Measurements from ENCODE around the gene SGMS1.
A peak's percentile ranks its signal among the peaks of the same experiment; 100 is the strongest.

SGMS1 gene

GRCh38 chr10:50470345-50470744 is 153.4 kb downstream of the SGMS1 start:
- Histone ChIP-seq H3F3A (ENCODE audit: control insufficient read depth, insufficient read depth) (no peaks in the 10 kb centered on the region), H3K9me3 (ENCODE audit: control insufficient read depth, insufficient read depth, low read length) (no peaks in the 10 kb centered on the region), H3K9me2 (replicated peaks; ENCODE audit: control insufficient read depth, low read length) (no peaks in the 10 kb centered on the region), H3K4me2 (ENCODE audit: low read length) (peak overlapping the region; percentile 22), H3K79me2 (ENCODE audit: control insufficient read depth, low read length) (no peaks in the 10 kb centered on the region), H3K4me1 (ENCODE audit: control insufficient read depth, low read length) (peaks cover 38% of the 10 kb centered on the region), H3K27me3 (ENCODE audit: control insufficient read depth, low read length) (no peaks in the 10 kb centered on the region), H4K20me1 (ENCODE audit: control insufficient read depth, insufficient read depth, low read depth, low read length) (no peaks in the 10 kb centered on the region), H3K27ac (ENCODE audit: low read depth, low read length) (no peak overlapping the region), H3K36me3 (ENCODE audit: control insufficient read depth, low read length) (no peaks in the 10 kb centered on the region), H3K4me3 (ENCODE audit: low read length) (no peak overlapping the region)
- no peak for TF ChIP-seq EZH2phosphoT487 (IDR thresholded peaks at IDR 0.05; ENCODE audit: borderline replicate concordance, low read length)
- no peak for TF ChIP-seq CTCF (IDR thresholded peaks at IDR 0.05; ENCODE audit: low read depth, low read length, poor library complexity, severe bottlenecking)

GRCh38 chr10:50469778-50470193 is 154.0 kb downstream of the SGMS1 start:
- H3K79me2 ChIP-seq (ENCODE audit: control insufficient read depth, low read length): no peaks in the 10 kb centered on the region
- H3F3A ChIP-seq (ENCODE audit: control insufficient read depth, insufficient read depth): no peaks in the 10 kb centered on the region
- H3K4me3 ChIP-seq (ENCODE audit: low read length): no peak overlapping the region
- no peaks in the 10 kb centered on the region for H3K9me2 ChIP-seq (replicated peaks; ENCODE audit: control insufficient read depth, low read length)
- no peaks in the 10 kb centered on the region for H3K9me3 ChIP-seq (ENCODE audit: control insufficient read depth, insufficient read depth, low read length)
- H4K20me1 ChIP-seq (ENCODE audit: control insufficient read depth, insufficient read depth, low read depth, low read length): no peaks in the 10 kb centered on the region
- H3K27ac ChIP-seq (ENCODE audit: low read depth, low read length): no peak overlapping the region
- H3K36me3 ChIP-seq (ENCODE audit: control insufficient read depth, low read length): no peaks in the 10 kb centered on the region
- no peaks in the 10 kb centered on the region for H3K27me3 ChIP-seq (ENCODE audit: control insufficient read depth, low read length)
- peak overlapping the region; percentile 22 for H3K4me2 ChIP-seq (ENCODE audit: low read length)
- peaks cover 38% of the 10 kb centered on the region for H3K4me1 ChIP-seq (ENCODE audit: control insufficient read depth, low read length)
- TF ChIP-seq EZH2phosphoT487 (IDR thresholded peaks at IDR 0.05; ENCODE audit: borderline replicate concordance, low read length) (no peak), CTCF (IDR thresholded peaks at IDR 0.05; ENCODE audit: low read depth, low read length, poor library complexity, severe bottlenecking) (no peak)

- TF ChIP-seq CTCF (IDR thresholded peaks at IDR 0.05; ENCODE audit: low read depth, low read length, poor library complexity, severe bottlenecking) (no peak), EZH2phosphoT487 (IDR thresholded peaks at IDR 0.05; ENCODE audit: borderline replicate concordance, low read length) (no peak)
- Histone ChIP-seq H3F3A (ENCODE audit: control insufficient read depth, insufficient read depth) (no peaks in the 10 kb centered on the region), H3K9me3 (ENCODE audit: control insufficient read depth, insufficient read depth, low read length) (no peaks in the 10 kb centered on the region), H4K20me1 (ENCODE audit: control insufficient read depth, insufficient read depth, low read depth, low read length) (no peaks in the 10 kb centered on the region), H3K4me1 (ENCODE audit: control insufficient read depth, low read length) (peaks cover 38% of the 10 kb centered on the region), H3K27ac (ENCODE audit: low read depth, low read length) (no peak overlapping the region), H3K27me3 (ENCODE audit: control insufficient read depth, low read length) (no peaks in the 10 kb centered on the region), H3K4me2 (ENCODE audit: low read length) (peak overlapping the region; percentile 22; the same call in 1 of the 2 replicates), H3K4me3 (ENCODE audit: low read length) (no peak overlapping the region), H3K36me3 (ENCODE audit: control insufficient read depth, low read length) (no peaks in the 10 kb centered on the region), H3K9me2 (replicated peaks; ENCODE audit: control insufficient read depth, low read length) (no peaks in the 10 kb centered on the region), H3K79me2 (ENCODE audit: control insufficient read depth, low read length) (no peaks in the 10 kb centered on the region)
Measured at GRCh38 chr10:50469288-50469687, 154.5 kb downstream of the SGMS1 start.

Measured in DOHH2 (cell line).